K562 (cell line): ENCODE measurements around the gene CACNG7. TPM values are rescaled to one million over a fixed set of nuclear protein-coding genes. Genes with fewer than 3 reads are reported as not detected.

Source experiments
- ELF4 ChIP-seq: fragments of 450-650 bp; formaldehyde crosslinking; IDR thresholded peaks from 2 replicates; pipeline ENCODE4 v1.4.0; 2022; ENCODE audit warnings: missing genetic modification characterization
- HCFC1 ChIP-seq: IDR thresholded peaks from 2 replicates; pipeline ENCODE4 v1.6.1; 2012; ENCODE audit warnings: low read depth, low read length, improper control_type of control experiment
- HMBOX1 ChIP-seq: sonication (generic); IDR thresholded peaks from 2 replicates; pipeline ENCODE4 v1.6.1; 2016
- KLF16 ChIP-seq: IDR thresholded peaks from 2 replicates; pipeline ENCODE4 v1.6.1; 2016; ENCODE audit warnings: antibody characterized with exemption
- L3MBTL2 ChIP-seq: fragments of 450-650 bp; IDR thresholded peaks from 2 replicates; pipeline ENCODE4 v1.6.1; 2016; ENCODE audit warnings: mild to moderate bottlenecking, moderate library complexity
- MEF2A ChIP-seq: IDR thresholded peaks from 2 replicates; pipeline ENCODE4 v1.6.1; 2011; ENCODE audit warnings: low read depth, mild to moderate bottlenecking, low read length, moderate library complexity; ENCODE audit not compliant: control insufficient read depth
- PKNOX1 ChIP-seq: fragments of 450-650 bp; IDR thresholded peaks from 2 replicates; pipeline ENCODE4 v1.6.1; 2016
- PRPF4 ChIP-seq: fragments of 200-400 bp; formaldehyde crosslinking; IDR thresholded peaks from one replicate; pipeline ENCODE4 v1.6.1; 2017; ENCODE audit warnings: low read length, low read depth, mild to moderate bottlenecking; ENCODE audit not compliant: insufficient read depth, poor library complexity, severe bottlenecking
- RBM14 ChIP-seq: fragments of 200-400 bp; formaldehyde crosslinking; IDR thresholded peaks from 2 replicates; pipeline ENCODE4 v1.6.1; 2018; ENCODE audit warnings: low read depth, mild to moderate bottlenecking, low read length, moderate library complexity, borderline replicate concordance; ENCODE audit not compliant: insufficient read depth
- RBM15 ChIP-seq: fragments of 200-400 bp; formaldehyde crosslinking; IDR thresholded peaks from 2 replicates; pipeline ENCODE4 v1.6.1; 2018; ENCODE audit warnings: mild to moderate bottlenecking, low read length, moderate library complexity; ENCODE audit not compliant: insufficient read depth
- SUPT5H ChIP-seq: fragments of 450-650 bp; IDR thresholded peaks from 2 replicates; pipeline ENCODE4 v1.6.1; 2016
- YY1 ChIP-seq, 3 experiments: IDR thresholded peaks; 2 replicates each; pipeline ENCODE4 v1.6.1; 2011; ENCODE audit warnings: low read length in 2 of 3, mild to moderate bottlenecking in 2 of 3, moderate library complexity in 2 of 3, borderline replicate concordance in 1 of 3, control low read depth in 1 of 3, low read depth in 1 of 3; ENCODE audit not compliant: insufficient read depth in 3 of 3, insufficient replicate concordance in 2 of 3, control insufficient read depth in 1 of 3, insufficient read length in 1 of 3; ENCODE audit errors: extremely low read depth in 1 of 3
- ZKSCAN8 ChIP-seq: fragments of 200-800 bp; sonication (Bioruptor generic); IDR thresholded peaks from 2 replicates; pipeline ENCODE4 v1.6.1; 2016; ENCODE audit warnings: missing genetic modification characterization, missing compliant biosample characterization
- ZNF133 ChIP-seq: fragments of 250-450 bp; sonication (Bioruptor Pico); IDR thresholded peaks from 2 replicates; pipeline ENCODE4 v1.4.0; 2020; ENCODE audit warnings: mild to moderate bottlenecking
- ZNF449 ChIP-seq: fragments of 250-450 bp; sonication (Bioruptor Pico); IDR thresholded peaks from 2 replicates; pipeline ENCODE4 v1.8.0; 2022; ENCODE audit warnings: moderate library complexity, mild to moderate bottlenecking, inconsistent platforms
- ZNF609 ChIP-seq: sonication (generic); formaldehyde crosslinking; IDR thresholded peaks from 2 replicates; pipeline ENCODE4 v1.8.1; 2023; ENCODE audit warnings: missing genetic modification reagents, mild to moderate bottlenecking, borderline replicate concordance
- polyA plus RNA-seq, 8 experiments: library from polyadenylated mRNA; depleted of rRNA in 4 of 8; stranded (reverse) in 5 of 8; unstranded in 3 of 8; fragments of >200 nt; fragmentation: Nextera tagmentation in 2 of 8; fragmentation: Illumina TruSeq in 1 of 8; extraction: Ambion mirVana in 2 of 8; extraction: Trizol in 1 of 8; gene quantifications; 2 replicates each; pipeline versions ENCODE4 v1.2.1 to v1.2.3, GENCODE V29; 2011 to 2014; ENCODE audit warnings: inconsistent platforms in 1 of 8, missing spikeins in 1 of 8
- total RNA-seq, 7 experiments: library from RNA; depleted of rRNA in 6 of 7; stranded (reverse); fragments of >200 nt in 6 of 7; fragmentation: Illumina TruSeq in 2 of 7; extraction: Trizol in 2 of 7; gene quantifications; 2 replicates each; pipeline versions ENCODE4 v1.2.1 to v1.2.3, GENCODE V29; 2011 to 2021; ENCODE audit warnings: low replicate concordance in 1 of 7

CACNG7 gene
- total and polyA plus RNA-seq, 9 of the 15 experiments (the other 6 are each of a cell fraction or from before 2014, with no cell fraction given): not detected

GRCh38 chr19:53868892-53869804 lies 39.9 kb upstream of the CACNG7 start (continued):
- TF ChIP-seq ZNF449 (CRISPR knock-in tag) (no peak), MEF2A (no peak), L3MBTL2 (peak; percentile 85), KLF16 (peak; percentile 62; the same call in 1 of the 2 replicates), RBM15 (no peak), HCFC1 (peak; percentile 11; the same call in 1 of the 2 replicates), ZNF133 (CRISPR knock-in tag) (no peak), ZNF609 (no peak), YY1 (IDR thresholded peaks at IDR 0.05; ENCODE audit: borderline replicate concordance in 1 of 3, control insufficient read depth in 1 of 3, extremely low read depth in 1 of 3, insufficient read depth in 3 of 3, insufficient read length in 1 of 3, insufficient replicate concordance in 2 of 3, low read depth in 1 of 3, low read length in 2 of 3) (peak in 2 of 3 experiments; percentile 23 to 32), ZKSCAN8 (no peak), PKNOX1 (peak; percentile 38; the same call in 1 of the 2 replicates), SUPT5H (peak; percentile 70), PRPF4 (no peak), ELF4 (no peak), RBM14 (0 out of 2 replicates have a peak, but pooled peaks have one; percentile 52), HMBOX1 (no peak; the same call in 1 of the 2 replicates)
